HEK293T (cell line): ENCODE measurements around the gene AOPEP.

Experiments
- CTCF ChIA-PET: fragments of 350-600 bp; formaldehyde crosslinking; extraction: SDS; loops from one replicate; lab custom pipeline; 2021; ENCODE audit warnings: antibody characterized with exemption, inconsistent platforms; lab: Yijun Ruan, JAX
- POLR2A ChIA-PET: fragments of 350-600 bp; formaldehyde crosslinking; extraction: SDS; loops from one replicate; lab custom pipeline; 2020; ENCODE audit warnings: antibody characterized with exemption, inconsistent platforms; lab: Yijun Ruan, JAX
- DNase-seq: peaks from one replicate; pipeline ENCODE4 v3.0.0; 2012; ENCODE audit warnings: mixed read lengths; ENCODE audit errors: extremely low spot score
- ARNT ChIP-seq: fragments of 450-650 bp; IDR thresholded peaks from 2 replicates; pipeline ENCODE4 v1.6.1; 2017; ENCODE audit warnings: mild to moderate bottlenecking
- BHLHE40 ChIP-seq: fragments of 450-650 bp; IDR thresholded peaks from 2 replicates; pipeline ENCODE4 v1.6.1; 2016; ENCODE audit warnings: mild to moderate bottlenecking, moderate library complexity, borderline replicate concordance
- CTBP1 ChIP-seq: fragments of 450-650 bp; IDR thresholded peaks from 2 replicates; pipeline ENCODE4 v1.6.1; 2016; ENCODE audit warnings: borderline replicate concordance
- ELF4 ChIP-seq: fragments of 450-650 bp; IDR thresholded peaks from 2 replicates; pipeline ENCODE4 v1.6.1; 2017; ENCODE audit warnings: antibody characterized with exemption
- FOXA1 ChIP-seq: fragments of 450-650 bp; IDR thresholded peaks from 2 replicates; pipeline ENCODE4 v1.6.1; 2016; ENCODE audit warnings: mild to moderate bottlenecking
- FOXK2 ChIP-seq: fragments of 450-650 bp; IDR thresholded peaks from 2 replicates; pipeline ENCODE4 v1.6.1; 2016; ENCODE audit warnings: mild to moderate bottlenecking
- FOXM1 ChIP-seq: fragments of 450-650 bp; IDR thresholded peaks from 2 replicates; pipeline ENCODE4 v1.6.1; 2017; ENCODE audit warnings: mild to moderate bottlenecking, borderline replicate concordance
- HDGF ChIP-seq: fragments of 450-650 bp; IDR thresholded peaks from 2 replicates; pipeline ENCODE4 v1.6.1; 2017; ENCODE audit warnings: antibody characterized with exemption, borderline replicate concordance
- L3MBTL2 ChIP-seq: fragments of 450-650 bp; conservative IDR thresholded peaks from 2 replicates; pipeline ENCODE4 v1.6.1; 2016; ENCODE audit warnings: mild to moderate bottlenecking
- LEF1 ChIP-seq: fragments of 450-650 bp; IDR thresholded peaks from 2 replicates; pipeline ENCODE4 v1.6.1; 2017; ENCODE audit warnings: mild to moderate bottlenecking, borderline replicate concordance
- NFRKB ChIP-seq: fragments of 450-650 bp; IDR thresholded peaks from 2 replicates; pipeline ENCODE4 v1.6.1; 2016; ENCODE audit warnings: mild to moderate bottlenecking, moderate library complexity
- PKNOX1 ChIP-seq: fragments of 450-650 bp; IDR thresholded peaks from 2 replicates; pipeline ENCODE4 v1.6.1; 2016
- SP1 ChIP-seq: fragments of 450-650 bp; IDR thresholded peaks from 2 replicates; pipeline ENCODE4 v1.6.1; 2017
- SUZ12 ChIP-seq: fragments of 450-650 bp; IDR thresholded peaks from 2 replicates; pipeline ENCODE4 v1.6.1; 2016; ENCODE audit warnings: mild to moderate bottlenecking
- TARDBP ChIP-seq: fragments of 450-650 bp; IDR thresholded peaks from 2 replicates; pipeline ENCODE4 v1.6.1; 2016
- ZNF384 ChIP-seq: fragments of 450-650 bp; IDR thresholded peaks from 2 replicates; pipeline ENCODE4 v1.6.1; 2016

The AOPEP gene

GRCh38 chr9:94772144-94772543, 45.6 kb downstream of the AOPEP start:
- ChIA-PET POLR2A (no interaction called here), CTCF (interaction anchor here (0.5 kb wide), 1 partner anchor 163 kb away, joined by 4 read pairs; no protein-coding TSS in a partner anchor)
- DNase-seq = no peak
- TF ChIP-seq ELF4 = no peak
- TF ChIP-seq HDGF = no peak
- no peak for TF ChIP-seq SP1
- TF ChIP-seq L3MBTL2 = no peak
- TF ChIP-seq SUZ12 = no peak
- no peak for TF ChIP-seq ARNT
- TF ChIP-seq FOXA1 = no peak
- no peak for TF ChIP-seq ZNF384
- TF ChIP-seq NFRKB = no peak
- no peak for TF ChIP-seq PKNOX1
- no peak for TF ChIP-seq LEF1
- TF ChIP-seq TARDBP = no peak
- TF ChIP-seq CTBP1 = no peak
- TF ChIP-seq FOXK2 = no peak
- TF ChIP-seq FOXM1 = no peak
- TF ChIP-seq BHLHE40 = no peak

GRCh38 chr9:94772639-94773303, 46.3 kb downstream of the AOPEP start:
- no peak for DNase-seq
- TF ChIP-seq LEF1 (no peak), CTBP1 (no peak), ELF4 (no peak), NFRKB (no peak), SP1 (no peak), FOXK2 (no peak), PKNOX1 (no peak), BHLHE40 (no peak), FOXA1 (no peak), TARDBP (no peak), FOXM1 (no peak), ARNT (no peak), L3MBTL2 (no peak), SUZ12 (no peak), HDGF (no peak), ZNF384 (no peak)
- CTCF ChIA-PET = interaction anchor here (1.2 kb wide), 1 partner anchor 354 kb away, joined by 3 read pairs; no protein-coding TSS in a partner anchor
- POLR2A ChIA-PET = no interaction called here

GRCh38 chr9:94773655-94774054, 47.2 kb downstream of the AOPEP start:
- POLR2A ChIA-PET = no interaction called here
- TF ChIP-seq HDGF (no peak), L3MBTL2 (no peak), BHLHE40 (no peak), SUZ12 (no peak), SP1 (no peak), TARDBP (no peak), FOXA1 (no peak)
- CTCF ChIA-PET = interaction anchor here (1.2 kb wide), 1 partner anchor 354 kb away, joined by 3 read pairs; no protein-coding TSS in a partner anchor
- no peak for DNase-seq

GRCh38 chr9:94778013-94778412, 51.5 kb downstream of the AOPEP start:
- TF ChIP-seq ARNT = no peak
- TF ChIP-seq SP1 = no peak
- CTCF ChIA-PET = interaction anchor here (0.6 kb wide), 2 partner anchors 35 to 38 kb away, joined by 3 to 4 read pairs; no protein-coding TSS in a partner anchor
- DNase-seq = no peak
- POLR2A ChIA-PET = no interaction called here

GRCh38 chr9:94779031-94779430, 52.5 kb downstream of the AOPEP start:
- POLR2A ChIA-PET = no interaction called here
- peak; percentile 17 for DNase-seq
- TF ChIP-seq SUZ12 = no peak
- CTCF ChIA-PET = no interaction called here

- no peak for TF ChIP-seq LEF1
- TF ChIP-seq FOXA1 = no peak
- no peak for TF ChIP-seq FOXK2
- TF ChIP-seq HDGF = no peak
- no peak for TF ChIP-seq TARDBP
- no peak for TF ChIP-seq L3MBTL2
- TF ChIP-seq PKNOX1 = no peak
- no peak for TF ChIP-seq SP1
- TF ChIP-seq SUZ12 = no peak
- TF ChIP-seq NFRKB = no peak
- TF ChIP-seq BHLHE40 = no peak
- no peak for TF ChIP-seq ELF4
- no peak for TF ChIP-seq CTBP1
- POLR2A ChIA-PET = no interaction called here
- CTCF ChIA-PET = no interaction called here
- no peak for DNase-seq
Measured at GRCh38 chr9:94779693-94780290, 53.3 kb downstream of the AOPEP start.
